GM19193 (cell line): ENCODE measurements around the gene LGALSL.

Experiments used
- POLR2A ChIP-seq: IDR thresholded peaks from 4 replicates; pipeline ENCODE4 v1.6.1; 2011; ENCODE audit not compliant: insufficient read depth, insufficient read length; ENCODE audit errors: extremely low read depth

The LGALSL gene

DNA sequence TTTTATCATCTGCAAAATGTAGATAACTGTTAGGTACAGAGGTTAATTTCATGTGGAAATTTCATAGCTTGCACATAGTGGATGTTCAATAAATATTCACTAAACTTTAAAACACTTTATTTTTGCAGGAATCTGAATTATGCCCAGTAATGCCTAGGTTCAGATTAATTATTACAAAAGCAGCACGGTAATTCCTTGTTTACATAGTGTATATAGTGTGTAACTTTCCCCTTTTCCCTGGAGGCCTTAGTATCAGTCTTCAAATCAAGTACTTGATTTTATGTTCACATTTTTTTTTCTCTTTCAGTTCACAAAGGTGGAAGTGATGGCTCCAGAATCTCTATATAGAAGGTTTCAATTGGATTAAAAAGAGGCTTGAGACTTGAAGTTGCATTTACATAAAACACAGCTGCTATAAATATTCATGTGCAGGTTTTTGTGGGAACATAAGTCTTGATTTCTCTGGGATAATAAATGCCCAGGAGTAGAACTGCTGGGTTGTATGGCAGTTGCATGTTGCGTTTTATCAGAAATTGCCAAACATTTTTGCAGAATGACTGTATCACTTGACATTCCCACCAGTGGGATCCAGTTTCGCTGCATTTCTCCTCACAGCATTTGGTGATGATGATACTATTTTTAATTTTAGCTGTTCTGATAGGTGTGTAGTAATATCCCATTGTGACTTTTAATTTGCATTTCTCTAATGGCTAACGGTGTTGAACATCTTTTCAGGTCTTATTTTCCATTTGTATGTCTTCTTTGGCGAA, 27.6 kb upstream of the LGALSL start:
- no peak for TF ChIP-seq POLR2A

DNA sequence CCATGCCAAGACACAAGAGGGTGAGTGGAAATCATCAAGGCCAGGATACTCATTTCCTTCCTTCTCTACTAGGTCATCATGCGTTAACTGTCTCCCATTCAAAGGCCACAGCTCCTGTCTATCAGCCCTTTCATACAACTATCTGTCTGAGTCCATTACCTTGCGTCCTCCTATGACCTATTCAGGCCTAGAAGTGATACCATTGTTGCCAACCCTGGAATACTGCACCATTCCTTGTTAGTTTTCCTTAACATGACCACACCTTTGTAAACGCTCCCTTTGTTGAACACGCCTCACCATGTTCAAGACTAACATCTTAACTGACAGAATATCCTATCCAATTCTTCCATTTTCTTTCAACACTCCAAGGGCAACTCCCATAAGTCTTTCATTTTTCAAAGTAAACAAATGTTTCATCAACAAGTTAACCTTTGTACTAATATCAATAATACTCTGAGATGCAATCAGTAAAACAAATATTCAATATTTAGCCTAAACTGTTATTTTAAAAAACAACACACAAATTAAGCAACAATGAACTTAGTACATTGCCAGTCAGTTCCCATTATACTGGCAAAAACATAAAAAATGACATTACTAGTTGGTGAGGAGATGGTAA, 19.8 kb upstream of the LGALSL start:
- no peak for TF ChIP-seq POLR2A

DNA sequence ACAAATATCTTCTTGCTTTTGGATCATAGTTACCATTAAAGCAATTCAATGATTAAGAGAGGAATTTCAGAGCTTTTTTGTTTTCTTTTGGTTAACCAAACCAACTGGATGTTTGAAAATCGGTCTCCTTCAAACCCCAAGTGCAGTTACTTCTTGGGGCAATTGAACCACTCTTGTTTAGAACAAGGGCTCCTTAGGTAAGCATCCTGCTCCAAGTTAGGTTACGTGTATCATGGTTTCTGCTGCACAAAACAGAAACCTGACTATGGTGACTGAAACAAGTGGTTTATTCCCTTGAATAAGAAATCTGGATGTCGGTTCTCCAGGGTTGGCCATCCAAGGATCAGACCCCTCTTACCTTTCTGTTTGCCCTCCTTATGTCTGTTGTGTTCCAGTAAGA, 16.1 kb upstream of the LGALSL start:
- no peak for TF ChIP-seq POLR2A

GRCh38 chr2:64439194-64439593, 14.8 kb upstream of the LGALSL start:
- TF ChIP-seq POLR2A = no peak

DNA sequence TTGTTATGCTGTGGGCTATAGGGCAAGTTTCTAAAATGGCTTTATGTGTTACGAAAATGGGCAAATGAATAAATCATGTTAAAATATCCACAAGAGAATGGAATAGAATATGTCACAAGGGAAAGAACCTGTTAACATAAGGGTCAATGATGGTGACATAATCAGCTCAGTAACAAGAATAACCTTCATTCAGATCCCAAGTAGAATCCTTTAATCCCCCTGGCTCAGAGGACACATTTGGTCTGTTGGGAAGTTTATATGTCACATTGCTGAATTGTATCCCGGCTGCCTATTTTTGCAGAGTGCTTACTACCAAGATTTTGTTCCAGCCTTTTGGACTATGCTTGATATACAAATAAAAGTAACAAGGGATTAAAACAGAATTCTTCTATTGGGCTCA, 13.1 kb upstream of the LGALSL start:
- TF ChIP-seq POLR2A = no peak

- no peak for TF ChIP-seq POLR2A
Observed at GRCh38 chr2:64442277-64442676, 11.7 kb upstream of the LGALSL start.

GRCh38 chr2:64442801-64443429, 11.0 kb upstream of the LGALSL start:
- TF ChIP-seq POLR2A = no peak

DNA sequence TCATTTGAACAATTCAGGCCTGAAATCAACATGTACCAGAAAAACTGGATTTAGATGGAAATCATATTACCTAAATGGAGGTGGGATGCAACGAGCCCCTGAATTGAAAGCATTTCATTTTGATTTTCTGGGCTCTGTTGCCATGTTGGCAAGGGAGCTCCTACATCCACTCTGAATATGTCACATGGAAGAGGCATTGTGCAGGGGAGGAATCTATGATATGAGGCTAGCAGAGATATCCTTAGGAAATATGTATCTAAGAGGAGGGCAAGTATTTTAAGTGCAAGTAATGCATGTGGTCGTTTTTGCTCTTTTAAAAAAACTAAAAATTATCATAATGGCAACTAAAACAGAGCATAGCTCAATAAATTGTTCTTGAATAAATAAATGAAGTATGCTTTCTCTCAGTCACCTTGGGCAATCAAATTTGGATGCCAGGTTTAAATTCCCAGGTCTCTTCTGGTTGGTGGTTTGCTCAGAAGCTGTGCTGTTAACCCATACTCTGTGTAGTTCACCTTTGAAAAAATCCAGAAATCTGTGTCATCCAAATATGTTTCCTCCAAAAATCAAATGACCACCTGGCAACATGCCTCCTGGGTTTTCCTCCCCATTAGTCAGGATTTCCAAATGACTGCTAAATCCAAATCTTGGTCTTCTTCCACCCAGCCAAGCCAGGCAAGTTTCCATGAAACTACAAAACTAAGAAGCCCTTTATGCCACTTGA, 6.5 kb upstream of the LGALSL start:
- TF ChIP-seq POLR2A = no peak

GRCh38 chr2:64448041-64448426, 5.9 kb upstream of the LGALSL start:
- no peak for TF ChIP-seq POLR2A

- no peak for TF ChIP-seq POLR2A
Observed at GRCh38 chr2:64451051-64451450, 2.9 kb upstream of the LGALSL start.

- TF ChIP-seq POLR2A = no peak
Observed at GRCh38 chr2:64454386-64455332, 697 bp downstream of the LGALSL start.

DNA sequence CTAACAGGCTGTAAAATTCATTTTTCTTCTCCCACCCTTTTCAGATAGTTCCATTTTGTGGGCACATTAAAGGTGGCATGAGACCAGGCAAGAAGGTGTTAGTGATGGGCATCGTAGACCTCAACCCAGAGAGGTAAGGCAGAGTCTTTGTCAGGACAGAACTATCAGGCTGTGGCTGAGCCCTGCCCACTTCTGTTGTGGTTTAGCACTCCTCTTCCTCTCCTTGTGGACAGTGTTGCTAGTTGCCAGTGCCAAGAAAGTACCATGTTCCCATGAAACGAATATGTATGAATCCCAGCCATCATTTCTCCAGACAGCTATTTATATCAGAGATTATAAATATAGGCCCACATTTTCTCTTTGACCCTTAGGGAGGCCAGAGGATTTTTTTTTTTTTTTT, 1.6 kb downstream of the LGALSL start:
- TF ChIP-seq POLR2A = no peak

GRCh38 chr2:64456293-64456692, 2.3 kb downstream of the LGALSL start:
- TF ChIP-seq POLR2A = no peak

GRCh38 chr2:64457524-64457923, 3.6 kb downstream of the LGALSL start:
- no peak for TF ChIP-seq POLR2A
